Lower leg skin (tissue), 3 donors: ENCODE data around the gene MT1F.

ENCODE experiments used
- POLR2A ChIP-seq, 2 donors: fragments of 450-650 bp; IDR thresholded peaks; one replicate each; pipeline ENCODE4 v1.6.1; 2016 to 2017; ENCODE audit warnings: antibody characterized with exemption in 2 of 2, mild to moderate bottlenecking in 1 of 2, moderate library complexity in 1 of 2
- TF ChIP-seq, protein P1 (sequence below), 3 donors: fragments of 450-650 bp; IDR thresholded peaks; one replicate each; pipeline ENCODE4 v1.5.1; 2016; ENCODE audit warnings: antibody characterized with exemption in 3 of 3, mild to moderate bottlenecking in 3 of 3, moderate library complexity in 2 of 3

DNA sequence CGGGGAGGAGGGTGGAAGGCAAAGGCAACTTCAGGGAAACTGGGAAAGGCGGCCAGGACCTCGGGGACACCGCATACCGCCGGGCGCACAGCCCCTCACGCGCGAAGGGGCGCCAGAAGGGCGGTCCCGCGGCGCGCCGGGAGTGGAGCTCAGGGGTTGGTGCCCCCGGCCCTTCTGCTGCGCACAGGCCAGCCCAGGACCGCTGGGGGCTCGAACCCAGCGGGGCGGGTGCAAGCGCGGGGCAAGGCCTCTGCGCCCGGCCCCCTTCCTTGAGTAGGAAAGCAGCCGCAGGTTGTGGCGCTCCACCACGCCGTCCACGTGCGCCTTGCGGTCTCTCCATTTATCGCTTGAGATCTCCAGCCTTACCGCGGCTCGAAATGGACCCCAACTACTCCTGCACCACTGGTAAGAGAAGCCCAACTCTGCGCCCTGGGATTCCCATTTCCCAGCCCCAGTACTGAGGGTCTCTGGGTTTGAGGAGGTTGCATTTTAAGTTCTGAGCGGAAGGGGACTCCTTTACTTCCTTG lies 22.3 kb upstream of the MT1F start:
- TF ChIP-seq, protein P1, sequence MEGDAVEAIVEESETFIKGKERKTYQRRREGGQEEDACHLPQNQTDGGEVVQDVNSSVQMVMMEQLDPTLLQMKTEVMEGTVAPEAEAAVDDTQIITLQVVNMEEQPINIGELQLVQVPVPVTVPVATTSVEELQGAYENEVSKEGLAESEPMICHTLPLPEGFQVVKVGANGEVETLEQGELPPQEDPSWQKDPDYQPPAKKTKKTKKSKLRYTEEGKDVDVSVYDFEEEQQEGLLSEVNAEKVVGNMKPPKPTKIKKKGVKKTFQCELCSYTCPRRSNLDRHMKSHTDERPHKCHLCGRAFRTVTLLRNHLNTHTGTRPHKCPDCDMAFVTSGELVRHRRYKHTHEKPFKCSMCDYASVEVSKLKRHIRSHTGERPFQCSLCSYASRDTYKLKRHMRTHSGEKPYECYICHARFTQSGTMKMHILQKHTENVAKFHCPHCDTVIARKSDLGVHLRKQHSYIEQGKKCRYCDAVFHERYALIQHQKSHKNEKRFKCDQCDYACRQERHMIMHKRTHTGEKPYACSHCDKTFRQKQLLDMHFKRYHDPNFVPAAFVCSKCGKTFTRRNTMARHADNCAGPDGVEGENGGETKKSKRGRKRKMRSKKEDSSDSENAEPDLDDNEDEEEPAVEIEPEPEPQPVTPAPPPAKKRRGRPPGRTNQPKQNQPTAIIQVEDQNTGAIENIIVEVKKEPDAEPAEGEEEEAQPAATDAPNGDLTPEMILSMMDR (IDR thresholded peaks at IDR 0.05), result no peak
- no peak for TF ChIP-seq POLR2A (IDR thresholded peaks at IDR 0.05)
